SK-N-SH treated with all-trans-retinoic acid at 6 μM for 48 hours (cell line): ENCODE data around the gene CEP43.

Source experiments
- GLIS3 ChIP-seq: fragments of 250-450 bp; sonication (Bioruptor Pico); IDR thresholded peaks from 2 replicates; pipeline ENCODE4 v1.5.0; 2020; ENCODE audit warnings: mild to moderate bottlenecking, moderate library complexity
- TF ChIP-seq, protein P1 (sequence below): fragments of 250-450 bp; sonication (Bioruptor Pico); IDR thresholded peaks from 2 replicates; pipeline ENCODE4 v1.5.1; 2021; ENCODE audit warnings: mild to moderate bottlenecking, moderate library complexity

- TF ChIP-seq, protein P1, sequence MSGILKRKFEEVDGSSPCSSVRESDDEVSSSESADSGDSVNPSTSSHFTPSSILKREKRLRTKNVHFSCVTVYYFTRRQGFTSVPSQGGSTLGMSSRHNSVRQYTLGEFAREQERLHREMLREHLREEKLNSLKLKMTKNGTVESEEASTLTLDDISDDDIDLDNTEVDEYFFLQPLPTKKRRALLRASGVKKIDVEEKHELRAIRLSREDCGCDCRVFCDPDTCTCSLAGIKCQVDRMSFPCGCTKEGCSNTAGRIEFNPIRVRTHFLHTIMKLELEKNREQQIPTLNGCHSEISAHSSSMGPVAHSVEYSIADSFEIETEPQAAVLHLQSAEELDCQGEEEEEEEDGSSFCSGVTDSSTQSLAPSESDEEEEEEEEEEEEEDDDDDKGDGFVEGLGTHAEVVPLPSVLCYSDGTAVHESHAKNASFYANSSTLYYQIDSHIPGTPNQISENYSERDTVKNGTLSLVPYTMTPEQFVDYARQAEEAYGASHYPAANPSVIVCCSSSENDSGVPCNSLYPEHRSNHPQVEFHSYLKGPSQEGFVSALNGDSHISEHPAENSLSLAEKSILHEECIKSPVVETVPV, result no peak
- TF ChIP-seq GLIS3, result no peak
Observed at GRCh38 chr6:166977621-166978525, 21.3 kb upstream of the CEP43 start.
